ENCODE data around the gene PPM1K. TPM values are rescaled to one million over a fixed set of nuclear protein-coding genes. Genes with fewer than 3 reads are reported as not detected.

Gene PPM1K
- total and polyA plus RNA-seq, 9 of the 15 experiments (the other 6 are each of a cell fraction or from before 2014, with no cell fraction given): 8.2 to 18.0 (median 10.5) TPM

DNA sequence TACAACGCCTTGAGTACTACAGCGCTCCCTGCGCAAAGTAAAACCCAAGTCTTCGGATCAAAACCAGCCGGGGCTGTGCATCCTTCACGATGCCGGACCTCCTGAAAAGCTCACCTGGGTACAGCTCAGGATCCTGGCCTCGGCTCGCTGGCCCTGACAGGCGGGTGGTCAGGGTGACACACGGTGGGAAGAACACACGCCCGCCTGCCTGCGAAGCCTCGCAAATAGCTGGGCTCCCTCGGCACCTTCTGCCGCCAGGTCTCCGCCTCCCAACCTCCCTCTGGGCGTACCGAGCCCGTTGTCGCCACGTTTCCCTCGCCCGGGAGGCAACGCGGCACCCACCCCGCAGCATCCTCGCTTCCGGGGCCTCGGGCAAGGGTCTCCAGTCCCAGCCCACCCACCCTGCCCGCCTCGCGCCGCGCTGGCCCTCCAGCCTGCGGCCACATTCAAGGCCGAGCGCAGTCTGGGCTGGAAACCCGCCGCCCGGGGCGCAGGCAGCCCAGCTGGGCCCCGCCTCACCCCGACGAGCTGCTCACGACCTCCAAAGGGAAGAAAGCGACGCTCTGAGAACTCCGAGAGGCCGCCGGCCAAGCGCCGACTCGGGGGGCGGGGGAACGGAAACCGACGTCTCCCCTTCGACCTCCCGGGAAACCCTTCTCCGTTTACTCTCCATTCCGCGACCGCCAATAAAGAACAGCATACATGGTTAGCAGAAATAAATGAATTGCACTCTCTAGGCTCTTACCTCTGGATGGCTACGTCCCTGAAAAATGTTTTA is 511 bp downstream of the PPM1K start (continued):
- no peak for TF ChIP-seq EZH2 (IDR thresholded peaks at IDR 0.05; ENCODE audit: borderline replicate concordance, low read depth, low read length)
- no peak for TF ChIP-seq SPI1 (IDR thresholded peaks at IDR 0.05; ENCODE audit: borderline replicate concordance, low read depth, low read length)
- TF ChIP-seq CHCHD3 (CRISPR knock-in tag; IDR thresholded peaks at IDR 0.05): no peak
- TF ChIP-seq MAX (CRISPR knock-in tag; IDR thresholded peaks at IDR 0.05): peak; percentile 8; the same call in 1 of the 2 replicates
- TF ChIP-seq ZNF830 (CRISPR knock-in tag; IDR thresholded peaks at IDR 0.05): no peak
- TF ChIP-seq JUNB (CRISPR knock-in tag; conservative IDR thresholded peaks at IDR 0.05): no peak
- TF ChIP-seq RNF2 (IDR thresholded peaks at IDR 0.05): 0 out of 2 replicates have a peak, but pooled peaks have one; percentile 34
- no peak for TF ChIP-seq HNRNPK (IDR thresholded peaks at IDR 0.05; ENCODE audit: low read depth, low read length, poor library complexity, severe bottlenecking)
- no peak for TF ChIP-seq JUND (IDR thresholded peaks at IDR 0.05; ENCODE audit: borderline replicate concordance, low read depth, low read length)
- TF ChIP-seq JUND (tag; IDR thresholded peaks at IDR 0.05; ENCODE audit: borderline replicate concordance, low read depth, low read length): no peak
- TF ChIP-seq POLR2AphosphoS5 (IDR thresholded peaks at IDR 0.05; ENCODE audit: control insufficient read depth, insufficient read depth, low read depth, low read length): no peak
- TF ChIP-seq MYC (IDR thresholded peaks at IDR 0.05; ENCODE audit: low read depth, low read length): peak; percentile 15; the same call in 1 of the 2 replicates
- TF ChIP-seq MYC (CRISPR knock-in tag; IDR thresholded peaks at IDR 0.05; ENCODE audit: borderline replicate concordance, low read depth): no peak
- no peak for TF ChIP-seq ZNF695 (CRISPR knock-in tag; IDR thresholded peaks at IDR 0.05)
- no peak for TF ChIP-seq NR0B1 (IDR thresholded peaks at IDR 0.05; ENCODE audit: partially characterized antibody)
- TF ChIP-seq ZNF263 (CRISPR knock-in tag; IDR thresholded peaks at IDR 0.05; ENCODE audit: borderline replicate concordance): 0 out of 2 replicates have a peak, but pooled peaks have one; percentile 43
- TF ChIP-seq CHD2 (IDR thresholded peaks at IDR 0.05; ENCODE audit: low read depth, low read length): no peak
- TF ChIP-seq, protein P1, sequence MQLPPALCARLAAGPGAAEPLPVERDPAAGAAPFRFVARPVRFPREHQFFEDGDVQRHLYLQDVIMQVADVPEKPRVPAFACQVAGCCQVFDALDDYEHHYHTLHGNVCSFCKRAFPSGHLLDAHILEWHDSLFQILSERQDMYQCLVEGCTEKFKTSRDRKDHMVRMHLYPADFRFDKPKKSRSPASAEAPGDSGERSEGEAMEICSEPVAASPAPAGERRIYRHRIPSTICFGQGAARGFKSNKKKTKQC (CRISPR knock-in tag; IDR thresholded peaks at IDR 0.05): no peak; the same call in 1 of the 2 replicates
- TF ChIP-seq HLTF (IDR thresholded peaks at IDR 0.05): no peak
- TF ChIP-seq SAFB (IDR thresholded peaks at IDR 0.05; ENCODE audit: borderline replicate concordance, low read depth, low read length): no peak
- TF ChIP-seq C11orf30 (IDR thresholded peaks at IDR 0.05; ENCODE audit: low read depth): no peak
- TF ChIP-seq ID3 (CRISPR knock-in tag; IDR thresholded peaks at IDR 0.05): no peak
- TF ChIP-seq ID3 (tag; IDR thresholded peaks at IDR 0.05): no peak
- TF ChIP-seq, protein P2, sequence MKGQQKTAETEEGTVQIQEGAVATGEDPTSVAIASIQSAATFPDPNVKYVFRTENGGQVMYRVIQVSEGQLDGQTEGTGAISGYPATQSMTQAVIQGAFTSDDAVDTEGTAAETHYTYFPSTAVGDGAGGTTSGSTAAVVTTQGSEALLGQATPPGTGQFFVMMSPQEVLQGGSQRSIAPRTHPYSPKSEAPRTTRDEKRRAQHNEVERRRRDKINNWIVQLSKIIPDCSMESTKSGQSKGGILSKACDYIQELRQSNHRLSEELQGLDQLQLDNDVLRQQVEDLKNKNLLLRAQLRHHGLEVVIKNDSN (CRISPR knock-in tag; IDR thresholded peaks at IDR 0.05): no peak
- TF ChIP-seq ZBTB7A (IDR thresholded peaks at IDR 0.05; ENCODE audit: borderline replicate concordance, control insufficient read depth, low read depth, low read length): peak; percentile 59; the same call in 1 of the 2 replicates
- 0 out of 2 replicates have a peak, but pooled peaks have one; percentile 17 for TF ChIP-seq ETV5 (CRISPR knock-in tag; IDR thresholded peaks at IDR 0.05; ENCODE audit: low read depth)
- no peak for TF ChIP-seq ZNF324 (CRISPR knock-in tag; IDR thresholded peaks at IDR 0.05)
